Kidney (tissue), 14 donors: Measurements from ENCODE around the gene ESRRA. TPM values are rescaled to one million over a fixed set of nuclear protein-coding genes. Genes with fewer than 3 reads are reported as not detected.

Experiments used
- DNase-seq, 5 donors: peaks; one replicate each; pipeline ENCODE4 v3.0.0-alpha.2; 2013 to 2020
- FAIRE-seq: peaks from 2 replicates; lab custom pipeline; 2012; peaks lifted over from hg19 to GRCh38; lab: Jason Lieb, UNC
- H3K27ac ChIP-seq, 2 donors: one replicate each; pipeline ENCODE4 v1.7.0; 2013; ENCODE audit warnings: low read depth in 2 of 2, low read length in 2 of 2, inconsistent platforms in 1 of 2
- H3K27me3 ChIP-seq: one replicate; pipeline ENCODE4 v1.7.1; 2013; ENCODE audit warnings: low read length, inconsistent platforms; ENCODE audit not compliant: control insufficient read depth, insufficient read depth
- H3K36me3 ChIP-seq, 3 donors: one replicate each; pipeline versions ENCODE4 v1.7.0 to v1.7.1; 2013; ENCODE audit warnings: low read length in 3 of 3, control low read depth in 1 of 3, inconsistent platforms in 1 of 3; ENCODE audit not compliant: insufficient read depth in 3 of 3, control insufficient read depth in 2 of 3
- H3K4me1 ChIP-seq, 3 donors: one replicate each; pipeline versions ENCODE4 v1.7.0 to v1.7.1; 2013; ENCODE audit warnings: low read length in 3 of 3, inconsistent platforms in 1 of 3, low read depth in 1 of 3; ENCODE audit not compliant: control insufficient read depth in 2 of 3, insufficient read depth in 2 of 3
- H3K4me3 ChIP-seq, 3 donors: one replicate each; pipeline versions ENCODE4 v1.7.0 to v1.8.1; 2013; ENCODE audit warnings: low read length in 3 of 3, control low read depth in 1 of 3, inconsistent platforms in 1 of 3
- H3K9ac ChIP-seq, 3 donors: one replicate each; pipeline versions ENCODE4 v1.7.0 to v1.7.1; 2013; ENCODE audit warnings: low read length in 3 of 3, control low read depth in 1 of 3, inconsistent platforms in 1 of 3
- H3K9me3 ChIP-seq, 3 donors: one replicate each; pipeline versions ENCODE4 v1.7.0 to v1.7.1; 2013; ENCODE audit warnings: low read length in 3 of 3, control low read depth in 1 of 3, inconsistent platforms in 1 of 3; ENCODE audit not compliant: control insufficient read depth in 2 of 3, insufficient read depth in 1 of 3
- CTCF ChIP-seq: IDR thresholded peaks from 3 replicates; pipeline ENCODE4 v1.5.1; 2012; ENCODE audit warnings: mild to moderate bottlenecking, moderate library complexity, borderline replicate concordance; ENCODE audit not compliant: insufficient read depth; ENCODE audit errors: extremely low read depth
- intact Hi-C: fragments of 100-400 bp; cut with DNase I; formaldehyde crosslinking; loops from one replicate; pipeline ENCODE4 v1.11.1; 2022
- polyA plus RNA-seq: library from polyadenylated mRNA; stranded (reverse); fragments of 350-450 nt; fragmentation: Illumina TruSeq; extraction: RNeasy Lipid Tissue Mini Kit (QIAGEN cat#74804); gene quantifications from one replicate; pipeline ENCODE4 v1.2.3, GENCODE V29; 2014; ENCODE audit warnings: low read depth, low replicate concordance; ENCODE audit not compliant: insufficient read depth
- total RNA-seq: library from RNA; stranded (reverse); fragmentation: NEBNext Ultra II Directional; extraction: Animal tissue kit (Norgen Biotek cat#: 25700); gene quantifications from one replicate; pipeline ENCODE4 v1.2.1, GENCODE V29; 2021
- donor health status: control.
- donor health status: control.
- donor health status: control.
- donor health status: control.
- donor health status: control.
- donor health status: DM: yes; HTN: yes; CAD: no.
- donor health status: Normal renal cell carcinoma (clear cell type).

ESRRA gene
- total and polyA plus RNA-seq, 2 donors from 2014 or later, result 59.7 to 117 TPM

DNA sequence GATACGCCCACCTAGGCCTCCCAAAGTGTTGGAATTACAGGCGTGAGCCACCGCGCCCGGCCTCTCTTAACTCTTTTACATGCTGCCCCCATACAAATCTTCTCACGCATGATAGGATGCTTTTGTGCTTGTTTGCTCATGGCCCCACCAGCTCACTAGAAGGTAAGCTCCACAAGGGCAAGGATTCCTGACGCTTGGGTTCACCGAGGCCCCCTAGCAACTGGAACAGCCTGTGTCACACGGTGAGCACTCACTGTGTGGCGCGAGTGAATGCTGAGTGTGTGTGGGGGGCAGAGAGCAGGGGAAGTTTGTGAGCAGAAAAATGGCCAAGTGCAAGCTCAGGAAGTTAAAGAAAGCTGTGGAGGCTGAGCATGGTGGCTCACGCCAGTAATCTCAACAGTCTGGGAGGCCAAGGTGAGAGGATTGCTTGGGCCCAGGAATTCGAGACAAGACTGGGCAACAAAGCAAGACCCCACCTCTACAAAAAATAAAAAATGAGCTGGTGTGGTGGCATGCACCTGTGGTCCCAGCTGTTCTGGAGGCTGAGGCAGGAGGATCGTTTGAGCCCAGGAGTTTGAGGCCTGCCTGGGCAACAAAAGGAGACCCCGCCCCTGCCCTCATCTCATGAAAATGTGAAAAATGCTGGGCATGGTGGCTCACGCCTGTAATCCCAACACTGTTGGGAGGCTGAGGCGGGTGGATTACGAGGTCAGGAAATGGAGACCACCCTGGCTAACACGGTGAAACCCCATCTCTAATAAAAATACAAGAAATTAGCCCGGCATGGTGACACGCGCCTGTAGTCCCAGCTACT is 23.2 kb upstream of the ESRRA start:
- FAIRE-seq, result no peak
- Histone ChIP-seq H3K4me3 (no peak overlapping the region), H3K27ac (no peak overlapping the region), H3K27me3 (no peaks in the 10 kb centered on the region), H3K4me1 (peaks cover 0 to 17% (median 4%) of the 10 kb centered on the region in 3 donors), H3K9ac (no peak overlapping the region), H3K36me3 (peaks cover 0 to under 1% (median 0%) of the 10 kb centered on the region in 3 donors), H3K9me3 (no peaks in the 10 kb centered on the region)
- intact Hi-C loops, result no loop called here
- no peak for DNase-seq
- no peak for TF ChIP-seq CTCF

DNA sequence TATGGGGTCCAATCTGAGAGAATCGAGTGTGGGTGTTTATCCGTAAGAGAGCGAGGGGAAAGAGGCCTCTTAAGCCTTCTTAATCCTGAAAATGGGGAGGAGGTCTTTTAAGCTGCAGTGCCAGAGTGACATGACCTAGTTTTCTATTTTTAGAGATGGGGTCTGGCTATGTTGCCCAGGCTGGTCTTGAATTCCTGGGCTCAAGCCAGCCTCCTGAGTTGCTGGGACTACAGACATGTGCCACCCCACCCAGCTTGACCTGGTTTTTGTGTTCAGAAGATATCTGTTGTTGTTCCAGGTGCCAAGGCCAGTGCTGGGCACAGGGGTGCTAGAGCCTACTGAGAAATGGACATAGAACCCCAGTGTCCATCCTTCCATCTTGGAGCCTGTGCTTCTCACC is 22.2 kb upstream of the ESRRA start:
- intact Hi-C loops, result no loop called here
- Histone ChIP-seq H3K9ac (peak overlapping the region in 1 of 3 donors; percentile 55), H3K27ac (no peak overlapping the region), H3K9me3 (no peaks in the 10 kb centered on the region), H3K4me1 (peaks cover 0 to 17% (median 4%) of the 10 kb centered on the region in 3 donors), H3K27me3 (no peaks in the 10 kb centered on the region), H3K36me3 (no peaks in the 10 kb centered on the region), H3K4me3 (no peak overlapping the region)
- DNase-seq (peak in 1 of 5 donors; percentile 40), FAIRE-seq (no peak)
- TF ChIP-seq CTCF, result no peak

GRCh38 chr11:64284048-64284961 is 21.0 kb upstream of the ESRRA start, which contains the start of gene BAD:
Gene BAD (minus strand): TSS chr11:64284665. CDS start chr11:64284368, 297 bp downstream.
- FAIRE-seq (no peak), DNase-seq (peak; percentile 95 to 98 (median 96))
- no peak for TF ChIP-seq CTCF
- H3K36me3 ChIP-seq, result no peaks in the 10 kb centered on the region
- H3K9me3 ChIP-seq, result no peaks in the 10 kb centered on the region
- H3K27me3 ChIP-seq, result no peaks in the 10 kb centered on the region
- H3K4me3 ChIP-seq, result peak within 1 kb of the TSS; percentile 75 to 83 (median 77)
- intact Hi-C loops, result no loop called here
- peaks cover 0 to 17% (median 4%) of the 10 kb centered on the region in 3 donors for H3K4me1 ChIP-seq
- H3K9ac ChIP-seq, result peak within 1 kb of the TSS; percentile 51 to 87 (median 81)
- H3K27ac ChIP-seq, result peak within 1 kb of the TSS; percentile 90 to 96
